ENCODE results near the gene GOLGA8Q. TPM values are rescaled to one million over a fixed set of nuclear protein-coding genes. Genes with fewer than 3 reads are reported as not detected.
"Not testable (repeated sequence)": the region's sequence is repeated elsewhere in the genome, so short reads cannot be mapped to it uniquely, and the experiment has no call there.

GOLGA8Q gene, protein sequence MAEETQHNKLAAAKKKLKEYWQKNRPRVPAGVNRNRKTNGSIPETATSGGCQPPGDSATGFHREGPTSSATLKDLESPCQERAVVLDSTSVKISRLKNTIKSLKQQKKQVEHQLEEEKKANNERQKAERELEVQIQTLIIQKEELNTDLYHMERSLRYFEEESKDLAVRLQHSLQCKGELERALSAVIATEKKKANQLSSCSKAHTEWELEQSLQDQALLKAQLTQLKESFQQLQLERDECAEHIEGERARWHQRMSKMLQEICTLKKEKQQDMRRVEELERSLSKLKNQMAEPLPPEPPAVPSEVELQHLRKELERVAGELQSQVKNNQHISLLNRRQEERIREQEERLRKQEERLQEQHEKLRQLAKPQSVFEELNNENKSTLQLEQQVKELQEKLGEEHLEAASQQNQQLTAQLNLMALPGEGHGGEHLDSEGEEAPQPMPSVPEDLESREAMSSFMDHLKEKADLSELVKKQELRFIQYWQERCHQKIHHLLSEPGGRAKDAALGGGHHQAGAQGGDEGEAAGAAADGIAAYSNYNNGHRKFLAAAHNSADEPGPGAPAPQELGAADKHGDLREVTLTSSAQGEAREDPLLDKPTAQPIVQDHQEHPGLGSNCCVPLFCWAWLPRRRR
- 1.1 and 2.0 TPM in 2 replicates for total RNA-seq

DNA sequence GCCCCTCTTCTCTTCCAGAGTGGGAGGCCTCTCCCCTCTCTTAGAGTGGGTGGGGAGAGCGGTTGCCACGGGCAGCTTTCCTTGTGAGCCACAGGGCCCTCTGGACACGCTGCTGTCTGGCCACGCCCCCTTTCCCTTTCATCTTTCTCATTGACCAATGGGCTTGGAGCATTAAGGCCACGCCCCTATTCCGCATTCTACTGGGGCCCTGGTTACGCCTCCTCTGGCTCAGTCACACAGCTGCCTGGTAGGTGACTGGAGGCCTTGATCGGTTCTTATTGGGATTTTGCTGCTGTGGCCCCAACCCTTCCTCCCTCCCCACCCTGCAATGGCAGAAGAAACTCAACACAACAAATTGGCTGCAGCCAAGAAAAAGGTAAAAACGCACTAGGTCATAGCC, at the start of gene GOLGA8Q:
TSS of gene GOLGA8Q (plus strand) at position 301 of the 400 bp plus-strand sequence. CDS start at position 329, 28 bp downstream.
- intact Hi-C loops (cut with micrococcal nuclease); H3K4me1 Mint-ChIP-seq (ENCODE audit: low read depth); DNase-seq (ENCODE audit: low spot score); H3K9me3 Mint-ChIP-seq; H3K27me3 Mint-ChIP-seq (ENCODE audit: insufficient read depth); H3K36me3 Mint-ChIP-seq (ENCODE audit: low read depth); H3K27ac Mint-ChIP-seq; H3K4me3 Mint-ChIP-seq: not testable (repeated sequence)

DNA sequence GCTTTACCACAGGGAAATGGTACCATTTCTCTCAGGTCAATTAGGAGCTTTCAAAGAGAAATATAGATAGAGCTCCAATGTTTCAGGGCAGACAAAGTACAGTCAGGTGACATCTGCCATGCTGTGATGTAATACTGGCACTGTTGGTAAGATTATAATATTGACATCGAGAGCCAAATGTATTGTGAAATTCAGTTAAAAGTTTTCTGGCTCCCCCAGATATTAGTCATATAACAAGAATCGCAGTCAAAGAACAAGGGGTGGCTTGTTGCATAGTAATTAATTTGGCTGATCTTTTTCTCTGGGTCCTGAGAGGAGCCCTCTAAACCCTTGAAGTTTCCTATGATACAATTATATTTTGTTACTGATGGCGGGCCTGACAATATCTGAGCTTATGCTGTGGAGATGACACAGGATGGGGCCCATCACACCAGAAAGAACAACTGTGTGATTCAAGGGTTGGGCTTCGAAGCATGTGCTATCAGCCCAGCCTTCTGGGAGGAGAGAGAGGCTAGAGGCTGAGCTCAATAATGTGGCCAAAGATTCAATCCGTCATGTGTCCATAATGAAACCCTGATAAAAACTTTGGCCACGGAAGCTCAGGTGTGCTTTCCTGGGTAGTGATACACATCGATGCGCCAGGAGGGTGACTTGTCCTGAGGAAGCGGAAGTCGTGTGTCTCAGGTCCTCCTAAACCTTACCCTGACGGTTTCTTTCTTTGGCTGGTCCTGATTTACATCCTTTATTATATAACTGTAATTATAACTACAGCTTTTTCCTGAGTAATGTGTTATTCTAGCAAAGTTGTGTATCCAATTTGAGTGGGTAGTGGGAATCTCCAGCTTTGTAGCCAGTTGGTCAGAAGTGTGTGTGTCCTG, 48.7 kb upstream of the GOLGA8Q start:
- H3K27ac Mint-ChIP-seq; H3K4me1 Mint-ChIP-seq (ENCODE audit: low read depth); H3K27me3 Mint-ChIP-seq (ENCODE audit: insufficient read depth); DNase-seq (ENCODE audit: low spot score); intact Hi-C loops (cut with micrococcal nuclease); H3K36me3 Mint-ChIP-seq (ENCODE audit: low read depth); H3K9me3 Mint-ChIP-seq; H3K4me3 Mint-ChIP-seq: not testable (repeated sequence)

DNA sequence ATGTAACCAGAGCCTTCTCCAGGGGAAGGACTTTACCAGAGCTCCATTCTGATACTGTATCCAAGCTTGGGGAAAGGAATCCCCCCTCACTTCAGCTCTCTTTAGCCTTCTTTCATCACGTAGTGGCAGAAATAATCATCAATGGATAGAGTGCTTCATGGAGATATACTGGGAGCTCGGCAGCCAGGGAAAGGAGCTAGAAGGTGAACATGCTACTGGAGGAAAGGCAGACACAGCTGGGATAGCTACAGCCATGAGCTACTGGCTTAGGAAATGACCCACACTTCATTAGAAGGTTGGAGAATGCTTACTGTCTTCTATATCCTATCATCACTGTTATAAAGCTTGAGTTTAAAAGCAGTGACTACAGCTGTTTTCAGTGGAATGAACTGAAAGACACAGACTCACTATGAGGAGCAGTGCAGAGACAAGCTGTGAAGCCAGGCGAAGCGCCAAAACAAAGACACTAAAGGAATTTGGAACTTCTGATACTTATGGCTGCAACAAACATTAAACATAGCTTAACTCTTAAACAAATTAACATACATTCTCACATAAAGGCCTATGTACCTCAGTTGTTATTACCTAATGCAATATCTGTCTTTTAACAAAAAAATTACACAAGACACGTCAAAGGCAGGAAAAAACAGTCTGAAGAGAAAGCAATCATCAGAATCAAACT, 47.5 kb upstream of the GOLGA8Q start:
- intact Hi-C loops (cut with micrococcal nuclease); H3K27ac Mint-ChIP-seq; H3K4me1 Mint-ChIP-seq (ENCODE audit: low read depth); H3K36me3 Mint-ChIP-seq (ENCODE audit: low read depth); H3K27me3 Mint-ChIP-seq (ENCODE audit: insufficient read depth); H3K4me3 Mint-ChIP-seq; DNase-seq (ENCODE audit: low spot score); H3K9me3 Mint-ChIP-seq: not testable (repeated sequence)

DNA sequence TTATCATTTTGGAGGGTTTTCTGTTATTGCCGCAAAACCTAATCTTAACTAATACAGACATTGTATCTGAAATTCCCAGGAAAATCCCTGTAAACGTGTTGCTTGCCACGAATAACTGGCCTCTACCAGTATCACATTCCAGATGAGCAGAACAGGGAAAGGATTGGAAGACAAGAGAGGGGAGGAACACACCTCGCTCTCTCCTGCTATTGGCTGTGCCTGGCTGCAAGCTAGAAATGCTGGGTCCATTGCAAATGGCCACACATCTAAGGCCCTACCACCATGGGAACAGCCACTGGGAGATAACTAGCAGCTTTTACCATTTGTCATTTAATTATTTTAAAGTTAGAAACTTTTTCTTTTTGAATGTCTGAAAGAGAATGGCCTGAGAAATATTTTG, 37.3 kb upstream of the GOLGA8Q start:
- H3K9me3 Mint-ChIP-seq; H3K4me1 Mint-ChIP-seq (ENCODE audit: low read depth); H3K27ac Mint-ChIP-seq; H3K27me3 Mint-ChIP-seq (ENCODE audit: insufficient read depth); DNase-seq (ENCODE audit: low spot score); H3K4me3 Mint-ChIP-seq; H3K36me3 Mint-ChIP-seq (ENCODE audit: low read depth); intact Hi-C loops (cut with micrococcal nuclease): not testable (repeated sequence)

DNA sequence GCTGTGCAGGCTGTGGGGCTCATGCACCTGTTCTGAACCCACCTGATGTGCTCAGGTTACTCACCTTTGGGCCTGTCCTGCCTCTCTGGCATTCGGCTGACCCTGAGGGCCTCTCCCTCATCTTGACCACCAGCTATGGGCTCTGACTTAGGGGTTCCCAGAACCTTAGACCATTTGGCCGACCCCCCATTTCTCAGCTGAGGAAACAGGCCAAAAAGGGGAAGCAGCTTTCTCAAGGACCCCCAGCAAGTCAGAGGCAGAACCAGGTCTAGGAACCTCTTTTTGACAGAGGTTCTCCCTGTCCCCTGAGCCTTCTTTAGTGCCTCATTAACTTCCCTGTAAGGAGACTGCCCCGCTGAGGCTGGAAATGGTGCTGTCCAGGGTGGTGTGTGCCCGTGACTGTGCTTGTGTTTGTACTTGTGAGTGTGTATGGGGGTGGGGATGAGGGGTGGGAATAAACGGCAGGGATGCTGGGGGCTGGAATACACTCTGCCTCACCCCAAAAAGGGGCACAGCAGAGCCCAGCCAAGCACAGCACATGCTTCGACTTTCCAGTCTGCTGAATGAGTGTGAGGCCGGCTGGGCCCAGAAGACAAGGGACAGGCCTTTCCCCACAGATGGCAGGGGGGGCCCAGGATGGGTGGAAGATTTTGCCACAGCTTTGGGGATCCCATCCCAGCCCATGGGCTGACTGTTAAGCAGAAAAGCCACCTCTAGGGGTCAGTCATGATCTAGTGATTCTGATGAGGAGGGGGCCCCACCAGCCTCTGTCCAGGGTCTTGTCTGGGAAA, 28.2 kb upstream of the GOLGA8Q start:
- H3K36me3 Mint-ChIP-seq (ENCODE audit: low read depth); H3K4me1 Mint-ChIP-seq (ENCODE audit: low read depth); DNase-seq (ENCODE audit: low spot score); H3K4me3 Mint-ChIP-seq; H3K27ac Mint-ChIP-seq; H3K27me3 Mint-ChIP-seq (ENCODE audit: insufficient read depth); H3K9me3 Mint-ChIP-seq; intact Hi-C loops (cut with micrococcal nuclease): not testable (repeated sequence)

DNA sequence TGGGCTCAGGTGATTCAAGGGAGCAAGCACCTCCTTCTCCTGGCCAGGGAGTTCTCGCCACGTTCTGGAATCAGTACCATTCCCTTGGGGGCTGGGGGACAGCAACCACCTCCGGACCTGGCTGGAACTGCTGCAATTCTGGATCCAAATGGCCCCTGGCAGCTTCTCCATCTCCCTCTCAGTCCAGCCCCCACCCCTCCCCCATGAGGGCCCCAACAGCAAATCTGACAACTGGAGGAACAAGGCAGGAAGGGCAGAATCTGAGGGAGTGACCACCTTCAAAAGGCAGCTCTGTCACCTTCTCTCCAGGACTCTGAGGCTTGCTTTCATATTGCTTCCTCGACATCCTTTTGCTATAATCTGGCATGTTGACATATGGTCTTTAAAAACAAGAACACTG, 25.9 kb upstream of the GOLGA8Q start:
- H3K27ac Mint-ChIP-seq; H3K9me3 Mint-ChIP-seq; DNase-seq (ENCODE audit: low spot score); H3K27me3 Mint-ChIP-seq (ENCODE audit: insufficient read depth); H3K36me3 Mint-ChIP-seq (ENCODE audit: low read depth); H3K4me1 Mint-ChIP-seq (ENCODE audit: low read depth); intact Hi-C loops (cut with micrococcal nuclease); H3K4me3 Mint-ChIP-seq: not testable (repeated sequence)

DNA sequence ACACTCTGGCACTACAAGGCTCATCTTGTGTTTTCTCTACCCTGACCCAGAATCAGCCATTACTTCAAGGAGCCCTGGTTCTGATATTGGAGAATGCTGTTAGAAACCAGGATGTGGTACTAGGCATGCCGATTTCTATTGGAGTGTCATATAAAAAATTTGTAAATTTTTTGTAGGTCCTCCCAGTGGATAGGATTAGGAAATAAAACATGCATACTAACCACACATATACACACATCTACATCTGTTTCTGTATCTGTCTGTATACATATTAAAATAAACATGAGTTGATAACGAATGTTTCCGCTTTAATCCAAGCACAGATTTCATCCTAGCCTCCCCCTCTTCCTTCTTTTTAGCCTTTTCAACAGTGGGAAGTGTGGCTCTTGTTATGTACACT, 22.8 kb upstream of the GOLGA8Q start:
- H3K36me3 Mint-ChIP-seq (ENCODE audit: low read depth); H3K4me3 Mint-ChIP-seq; H3K27ac Mint-ChIP-seq; H3K27me3 Mint-ChIP-seq (ENCODE audit: insufficient read depth); DNase-seq (ENCODE audit: low spot score); H3K4me1 Mint-ChIP-seq (ENCODE audit: low read depth); H3K9me3 Mint-ChIP-seq; intact Hi-C loops (cut with micrococcal nuclease): not testable (repeated sequence)

DNA sequence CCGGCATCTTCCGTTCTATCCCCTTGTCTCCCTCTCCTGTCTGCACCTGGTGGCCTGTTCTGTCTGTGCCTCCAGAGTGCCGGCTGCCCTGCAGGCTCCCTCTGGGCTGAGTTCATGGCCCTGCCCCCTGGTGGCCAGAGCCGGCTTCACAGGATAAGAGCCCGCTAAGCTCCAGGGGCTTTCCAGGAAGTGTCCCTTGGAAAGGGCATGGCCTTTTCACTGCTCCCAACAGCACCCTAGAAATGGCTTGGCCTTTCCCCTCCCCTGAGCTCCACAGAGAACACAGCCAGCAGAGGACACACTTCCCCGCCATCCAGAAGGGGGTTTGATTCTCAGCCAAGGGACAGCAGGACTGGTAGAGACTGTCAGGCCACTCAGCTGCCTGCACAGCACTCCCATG, 15.1 kb downstream of the GOLGA8Q start:
- H3K9me3 Mint-ChIP-seq; intact Hi-C loops (cut with micrococcal nuclease); DNase-seq (ENCODE audit: low spot score); H3K4me3 Mint-ChIP-seq; H3K27me3 Mint-ChIP-seq (ENCODE audit: insufficient read depth); H3K4me1 Mint-ChIP-seq (ENCODE audit: low read depth); H3K36me3 Mint-ChIP-seq (ENCODE audit: low read depth); H3K27ac Mint-ChIP-seq: not testable (repeated sequence)

DNA sequence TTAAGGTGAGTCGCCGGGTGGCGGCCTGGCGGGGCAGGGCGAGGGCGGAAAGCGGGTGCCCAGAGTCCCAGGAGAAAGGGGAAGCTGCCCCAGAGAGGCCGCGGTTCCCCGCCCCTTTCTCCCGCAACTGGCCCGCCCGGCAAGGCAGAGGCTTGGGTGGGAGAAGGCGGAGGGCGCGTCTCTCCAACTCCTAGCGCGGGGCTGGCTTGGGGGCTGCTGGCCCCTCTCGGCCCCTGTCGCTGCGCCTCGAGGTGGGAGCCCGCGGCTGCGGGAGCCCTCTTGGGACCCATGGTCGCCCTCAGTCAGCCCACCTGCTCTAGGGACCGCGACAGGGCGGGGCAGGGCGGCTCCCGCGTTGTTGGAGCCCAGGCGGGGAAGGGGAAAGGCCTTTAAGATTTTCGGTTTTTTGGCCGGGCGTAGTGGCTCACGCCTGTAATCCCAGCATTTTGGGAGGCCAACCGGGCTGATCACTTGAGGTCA, 21.2 kb downstream of the GOLGA8Q start:
- H3K36me3 Mint-ChIP-seq (ENCODE audit: low read depth); H3K27ac Mint-ChIP-seq; H3K4me3 Mint-ChIP-seq; H3K9me3 Mint-ChIP-seq; H3K27me3 Mint-ChIP-seq (ENCODE audit: insufficient read depth); H3K4me1 Mint-ChIP-seq (ENCODE audit: low read depth); intact Hi-C loops (cut with micrococcal nuclease); DNase-seq (ENCODE audit: low spot score): not testable (repeated sequence)

DNA sequence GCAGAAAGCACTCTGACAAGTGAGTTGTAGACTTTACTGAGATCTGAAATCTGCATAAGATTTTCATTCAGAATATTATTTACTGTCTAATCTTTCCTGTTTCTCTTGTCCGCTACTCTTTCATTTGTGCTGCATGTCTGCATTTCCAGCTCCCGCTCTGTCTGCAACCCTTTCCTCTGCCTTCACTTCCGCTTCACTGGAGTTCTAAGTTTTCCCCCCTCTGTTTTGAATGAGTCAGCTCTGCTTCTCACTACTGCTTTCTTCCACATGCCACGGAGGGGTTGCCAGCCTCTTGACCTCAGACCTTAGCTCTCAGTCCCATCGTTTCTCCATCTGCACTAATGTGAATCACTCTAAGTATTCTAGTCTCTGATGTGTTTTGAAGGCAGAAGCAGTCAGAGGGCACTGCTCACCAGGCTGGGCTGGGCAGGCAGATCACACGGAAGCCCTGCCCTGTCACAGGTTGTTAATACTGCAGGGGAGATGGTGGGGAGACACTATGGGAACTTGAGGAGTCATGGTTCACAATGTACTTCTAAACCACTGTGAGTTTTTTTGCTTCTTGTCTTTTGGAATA, 27.6 kb downstream of the GOLGA8Q start:
- H3K36me3 Mint-ChIP-seq (ENCODE audit: low read depth); H3K4me1 Mint-ChIP-seq (ENCODE audit: low read depth); H3K9me3 Mint-ChIP-seq; DNase-seq (ENCODE audit: low spot score); intact Hi-C loops (cut with micrococcal nuclease); H3K4me3 Mint-ChIP-seq; H3K27ac Mint-ChIP-seq; H3K27me3 Mint-ChIP-seq (ENCODE audit: insufficient read depth): not testable (repeated sequence)

DNA sequence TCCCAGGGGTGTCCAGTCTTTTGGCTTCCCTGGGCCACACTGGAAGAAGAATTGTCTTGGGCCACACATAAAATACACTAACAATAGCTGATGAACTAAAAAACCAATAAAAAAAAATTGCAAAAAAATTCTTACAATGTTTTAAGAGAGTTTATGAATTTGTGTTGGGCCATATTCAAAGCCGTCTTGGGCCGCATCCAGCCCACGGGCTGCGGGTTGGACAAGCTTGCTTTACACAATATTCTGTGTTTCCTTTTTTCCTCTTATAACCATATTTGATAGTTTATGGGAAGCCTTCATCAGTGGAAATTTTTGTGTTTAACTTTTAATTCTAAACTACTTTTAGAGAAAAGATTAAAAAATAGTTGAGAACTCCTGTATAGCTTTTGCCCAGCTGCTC, 28.9 kb downstream of the GOLGA8Q start:
- H3K4me1 Mint-ChIP-seq (ENCODE audit: low read depth); H3K36me3 Mint-ChIP-seq (ENCODE audit: low read depth); H3K27me3 Mint-ChIP-seq (ENCODE audit: insufficient read depth); H3K4me3 Mint-ChIP-seq; intact Hi-C loops (cut with micrococcal nuclease); H3K27ac Mint-ChIP-seq; DNase-seq (ENCODE audit: low spot score); H3K9me3 Mint-ChIP-seq: not testable (repeated sequence)

DNA sequence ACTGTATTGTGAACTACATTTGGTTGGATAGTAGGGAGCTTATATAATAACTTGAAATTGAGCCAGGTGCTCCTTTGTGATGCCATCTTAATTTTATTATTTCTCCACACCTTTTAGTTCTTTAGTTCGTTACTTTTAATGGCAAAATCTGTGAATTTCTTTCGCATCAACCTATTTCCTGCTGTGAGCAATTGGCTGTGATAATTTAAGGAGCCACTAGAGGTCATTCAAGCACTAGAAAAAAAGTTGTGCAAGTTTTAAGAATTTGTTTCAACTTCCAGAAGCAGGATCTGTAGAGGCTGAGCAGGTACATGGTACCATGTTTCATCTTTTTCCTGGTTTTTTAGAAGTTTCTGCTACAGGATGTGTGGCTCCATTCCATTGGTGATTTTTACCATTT, 47.1 kb downstream of the GOLGA8Q start:
- intact Hi-C loops (cut with micrococcal nuclease); H3K9me3 Mint-ChIP-seq; H3K4me1 Mint-ChIP-seq (ENCODE audit: low read depth); H3K4me3 Mint-ChIP-seq; H3K36me3 Mint-ChIP-seq (ENCODE audit: low read depth); H3K27ac Mint-ChIP-seq; DNase-seq (ENCODE audit: low spot score); H3K27me3 Mint-ChIP-seq (ENCODE audit: insufficient read depth): not testable (repeated sequence)

All from activated T-helper 1 cell treated with anti-CD3 and anti-CD28 coated beads, Interleukin-12 subunit alpha, Interleukin-12 subunit beta, Interleukin-2, Interleukin-4 antibody, amounts not matched to agents 30 ng/mL and 10 ng/mL and 1 ng/mL, durations not matched to agents 14 hours and 24 hours and 36 hours (primary cell).